ENCODE results near the gene LLPH.
A peak's percentile ranks its signal among the peaks of the same experiment; 100 is the strongest.

Gene LLPH

DNA sequence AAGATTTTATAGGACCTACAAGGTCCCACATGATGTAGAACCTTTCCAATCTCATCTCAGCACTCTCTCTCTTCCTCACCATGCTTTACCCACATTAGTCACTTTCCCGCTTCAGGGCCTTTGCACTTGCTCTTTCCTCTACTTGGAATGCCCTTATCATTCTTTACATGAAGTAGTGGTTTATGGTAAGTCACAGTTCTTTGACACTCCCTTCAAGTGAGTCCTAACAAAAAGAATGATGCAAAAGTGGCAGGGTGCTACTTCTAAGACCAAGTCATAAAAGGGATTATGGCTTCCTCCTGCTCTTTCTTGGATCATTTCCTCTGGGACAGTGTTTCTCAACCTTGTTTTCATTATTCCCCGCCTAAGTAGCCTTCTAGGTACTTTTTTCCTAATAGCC lies 26.1 kb upstream of the LLPH start:
- Mint-ChIP-seq H3K9me3 (ENCODE audit: low read depth) (no peaks in the 10 kb centered on the region), H3K27me3 (no peaks in the 10 kb centered on the region), H3K4me3 (no peak overlapping the region), H3K4me1 (ENCODE audit: low read depth) (peaks cover 57% of the 10 kb centered on the region), H3K27ac (no peak overlapping the region), H3K36me3 (peaks cover 14% of the 10 kb centered on the region)

- peak overlapping the region; percentile 46 for H3K27ac Mint-ChIP-seq
- H3K36me3 Mint-ChIP-seq: peaks cover 12% of the 10 kb centered on the region
- H3K4me3 Mint-ChIP-seq: no peak overlapping the region
- H3K27me3 Mint-ChIP-seq: no peaks in the 10 kb centered on the region
- peaks cover 49% of the 10 kb centered on the region for H3K4me1 Mint-ChIP-seq (ENCODE audit: low read depth)
- no peaks in the 10 kb centered on the region for H3K9me3 Mint-ChIP-seq (ENCODE audit: low read depth)
These were observed 24.2 kb upstream of the LLPH start for GRCh38 chr12:66154776-66155175.

- Mint-ChIP-seq H3K9me3 (ENCODE audit: low read depth) (no peaks in the 10 kb centered on the region), H3K4me3 (no peak overlapping the region), H3K36me3 (peaks cover 8% of the 10 kb centered on the region), H3K4me1 (ENCODE audit: low read depth) (peaks cover 39% of the 10 kb centered on the region), H3K27ac (peak overlapping the region; percentile 76), H3K27me3 (no peaks in the 10 kb centered on the region)
These were observed 22.2 kb upstream of the LLPH start for GRCh38 chr12:66152732-66153131.

GRCh38 chr12:66149702-66150398 lies 19.3 kb upstream of the LLPH start:
- peaks cover 32% of the 10 kb centered on the region for H3K4me1 Mint-ChIP-seq (ENCODE audit: low read depth)
- no peaks in the 10 kb centered on the region for H3K9me3 Mint-ChIP-seq (ENCODE audit: low read depth)
- H3K27me3 Mint-ChIP-seq: no peaks in the 10 kb centered on the region
- H3K4me3 Mint-ChIP-seq: no peak overlapping the region
- peaks cover 5% of the 10 kb centered on the region for H3K36me3 Mint-ChIP-seq
- H3K27ac Mint-ChIP-seq: no peak overlapping the region

DNA sequence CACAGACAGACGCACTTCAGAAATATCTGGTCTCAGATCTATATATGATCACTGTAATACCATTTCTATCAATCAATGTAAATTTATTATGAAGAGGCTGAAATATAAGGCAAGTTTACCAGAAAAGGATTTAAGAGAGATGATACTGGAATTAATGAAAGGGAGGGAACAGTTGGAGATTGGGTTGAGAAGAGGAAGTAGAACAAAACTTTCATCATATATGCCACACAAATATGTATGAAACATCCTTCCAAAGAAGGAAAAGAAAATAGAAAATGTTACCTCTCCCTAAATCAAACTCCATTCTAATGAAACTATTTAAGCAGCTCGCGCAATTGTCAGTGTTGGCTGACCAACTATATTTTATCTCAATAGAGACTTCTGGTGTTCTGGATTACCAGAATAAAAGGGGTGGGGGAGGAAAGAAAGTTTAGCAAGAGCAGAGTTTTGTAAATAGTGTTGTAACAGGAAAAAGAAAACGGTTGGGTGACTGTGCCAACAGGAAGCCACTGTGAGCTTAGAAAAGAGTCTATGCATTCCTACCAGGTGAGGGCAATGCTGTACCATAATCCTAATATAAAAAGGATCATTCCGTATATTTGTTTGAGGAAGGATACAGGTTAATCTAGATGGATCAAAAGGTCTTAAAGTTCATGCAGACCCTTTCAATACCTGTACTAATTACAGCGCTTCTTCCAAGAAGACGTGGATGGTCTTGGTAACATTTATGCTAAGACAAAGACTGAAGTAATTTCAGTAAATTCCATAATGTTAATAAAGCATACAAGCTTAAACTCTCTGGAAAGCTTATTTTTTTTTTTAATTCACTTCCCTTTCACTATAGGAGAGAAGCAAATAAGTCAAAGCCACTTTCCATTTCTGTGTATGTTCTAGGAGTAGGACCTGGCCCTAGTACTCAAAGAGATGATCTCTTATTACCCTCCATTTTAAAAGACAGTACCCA lies 14.5 kb upstream of the LLPH start:
- H3K36me3 Mint-ChIP-seq: peaks cover 35% of the 10 kb centered on the region
- H3K9me3 Mint-ChIP-seq (ENCODE audit: low read depth): peaks cover 6% of the 10 kb centered on the region
- peak overlapping the region; percentile 64 for H3K27ac Mint-ChIP-seq
- peaks cover 20% of the 10 kb centered on the region for H3K4me1 Mint-ChIP-seq (ENCODE audit: low read depth)
- no peaks in the 10 kb centered on the region for H3K27me3 Mint-ChIP-seq
- H3K4me3 Mint-ChIP-seq: no peak overlapping the region

DNA sequence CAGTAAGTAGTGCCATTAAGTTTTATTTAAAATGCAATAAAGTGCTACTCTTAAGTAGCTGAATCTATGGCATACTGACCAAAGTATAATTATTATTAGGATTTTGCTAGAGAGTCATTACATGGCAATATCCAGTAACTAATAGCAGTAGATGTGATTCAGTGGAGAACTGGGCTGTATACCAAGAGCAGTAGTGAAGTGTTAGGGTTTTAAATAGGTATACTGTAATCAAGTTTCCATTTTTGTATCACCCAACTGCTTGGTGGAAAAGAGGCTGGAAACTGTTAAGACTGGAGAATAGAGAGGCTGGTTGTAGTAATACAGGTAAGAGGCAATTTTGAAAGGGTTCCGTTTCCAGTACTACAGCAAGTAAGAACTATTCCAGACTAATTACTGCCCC lies 13.3 kb upstream of the LLPH start:
- Mint-ChIP-seq H3K36me3 (peaks cover 37% of the 10 kb centered on the region), H3K4me3 (no peak overlapping the region), H3K4me1 (ENCODE audit: low read depth) (peaks cover 20% of the 10 kb centered on the region), H3K27ac (no peak overlapping the region), H3K9me3 (ENCODE audit: low read depth) (peaks cover 6% of the 10 kb centered on the region), H3K27me3 (no peaks in the 10 kb centered on the region)

GRCh38 chr12:66142826-66143225 lies 12.3 kb upstream of the LLPH start:
- H3K36me3 Mint-ChIP-seq: peaks cover 35% of the 10 kb centered on the region
- H3K9me3 Mint-ChIP-seq (ENCODE audit: low read depth): peaks cover 6% of the 10 kb centered on the region
- peaks cover 19% of the 10 kb centered on the region for H3K4me1 Mint-ChIP-seq (ENCODE audit: low read depth)
- H3K27me3 Mint-ChIP-seq: no peaks in the 10 kb centered on the region
- no peak overlapping the region for H3K4me3 Mint-ChIP-seq
- H3K27ac Mint-ChIP-seq: peak overlapping the region; percentile 23

DNA sequence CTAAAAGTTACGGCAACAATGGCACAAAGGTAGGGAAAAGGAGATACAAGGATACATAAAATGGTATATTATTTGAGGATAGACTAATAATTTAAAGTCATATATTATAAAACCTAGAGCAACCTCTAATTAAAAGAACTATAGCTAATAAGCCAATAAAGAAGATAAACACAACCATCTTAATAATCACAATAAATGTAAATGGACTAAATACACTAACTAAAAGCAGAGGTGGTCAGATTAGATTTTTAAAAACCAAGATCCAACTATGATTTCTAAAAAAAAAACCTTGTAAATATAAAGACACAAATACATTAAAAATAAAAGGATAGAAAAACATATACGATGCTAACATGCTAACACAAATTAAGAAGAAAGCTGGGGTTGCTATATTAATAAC lies 10.7 kb upstream of the LLPH start:
- no peak overlapping the region for H3K4me3 Mint-ChIP-seq
- H3K36me3 Mint-ChIP-seq: peaks cover 37% of the 10 kb centered on the region

DNA sequence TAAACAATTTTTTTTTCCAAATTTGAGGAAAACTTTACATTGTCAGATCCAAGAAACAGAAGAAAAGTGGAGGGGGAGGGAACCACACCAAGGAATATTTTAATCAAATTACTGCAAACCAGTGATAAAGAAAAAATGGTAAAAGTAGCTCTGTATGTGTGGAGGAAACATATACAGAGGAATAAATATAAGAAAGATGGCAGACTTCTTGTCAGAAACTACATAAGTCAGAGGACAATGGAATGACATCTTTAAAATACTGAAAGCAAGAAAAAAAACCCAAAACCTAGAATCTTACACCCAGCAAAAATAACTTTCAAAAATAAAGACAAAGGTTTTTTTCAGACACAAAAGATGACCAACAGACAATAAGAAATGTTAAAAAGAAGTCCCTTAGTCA lies 10.2 kb upstream of the LLPH start:
- H3K9me3 Mint-ChIP-seq (ENCODE audit: low read depth): peaks cover 6% of the 10 kb centered on the region
- H3K4me3 Mint-ChIP-seq: no peak overlapping the region
- no peak overlapping the region for H3K27ac Mint-ChIP-seq
- no peaks in the 10 kb centered on the region for H3K27me3 Mint-ChIP-seq
- peaks cover 40% of the 10 kb centered on the region for H3K36me3 Mint-ChIP-seq
- H3K4me1 Mint-ChIP-seq (ENCODE audit: low read depth): peaks cover 14% of the 10 kb centered on the region

More for the DNA sequence above, 10.7 kb upstream of the LLPH start:
- Mint-ChIP-seq H3K9me3 (ENCODE audit: low read depth) (peaks cover 6% of the 10 kb centered on the region), H3K27ac (no peak overlapping the region), H3K4me1 (ENCODE audit: low read depth) (peaks cover 19% of the 10 kb centered on the region), H3K27me3 (no peaks in the 10 kb centered on the region)

DNA sequence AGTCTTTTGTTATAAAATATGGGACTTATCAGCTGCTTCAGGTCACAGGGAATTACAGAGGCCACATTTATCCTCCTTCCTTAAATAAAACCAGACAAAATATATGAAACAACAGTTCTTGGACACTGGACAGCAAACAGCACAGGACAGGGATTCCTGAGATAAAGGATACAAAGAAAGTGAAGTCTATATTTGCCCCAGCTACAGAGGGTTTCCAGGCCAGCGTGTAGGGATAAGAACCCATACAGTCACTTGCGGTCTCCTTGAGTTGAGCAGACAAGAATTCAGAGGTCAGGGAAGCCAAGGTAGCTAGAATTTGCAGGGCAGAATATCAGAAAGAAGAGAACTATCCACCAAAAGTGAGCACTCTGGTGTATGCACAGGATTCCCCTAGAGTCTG lies 8.8 kb upstream of the LLPH start:
- no peaks in the 10 kb centered on the region for H3K27me3 Mint-ChIP-seq
- H3K4me3 Mint-ChIP-seq: no peak overlapping the region
- H3K9me3 Mint-ChIP-seq (ENCODE audit: low read depth): peaks cover 6% of the 10 kb centered on the region
- H3K27ac Mint-ChIP-seq: no peak overlapping the region
- H3K36me3 Mint-ChIP-seq: peaks cover 35% of the 10 kb centered on the region
- peaks cover 2% of the 10 kb centered on the region for H3K4me1 Mint-ChIP-seq (ENCODE audit: low read depth)

DNA sequence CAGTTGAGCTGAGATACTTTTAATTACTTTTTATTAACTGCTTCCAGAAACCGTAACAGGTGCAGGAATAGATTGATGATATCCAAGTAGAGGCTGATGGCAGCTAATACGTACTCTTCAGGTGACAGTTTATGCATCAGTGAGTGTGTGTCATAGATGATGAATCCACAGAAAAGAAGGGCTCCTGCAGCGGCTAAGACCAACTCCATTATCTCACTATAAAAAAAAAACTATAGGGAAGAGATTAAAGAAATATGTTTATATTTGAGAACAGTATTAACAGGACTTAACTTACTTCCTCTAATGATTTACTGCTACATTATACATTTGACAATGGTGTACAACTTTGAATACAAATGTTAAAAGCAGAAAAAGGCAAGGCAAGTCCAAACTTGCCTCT lies 7.4 kb upstream of the LLPH start:
- peaks cover 6% of the 10 kb centered on the region for H3K9me3 Mint-ChIP-seq (ENCODE audit: low read depth)
- H3K4me1 Mint-ChIP-seq (ENCODE audit: low read depth): peaks cover 2% of the 10 kb centered on the region
- peaks cover 30% of the 10 kb centered on the region for H3K36me3 Mint-ChIP-seq
- no peak overlapping the region for H3K4me3 Mint-ChIP-seq
- H3K27me3 Mint-ChIP-seq: no peaks in the 10 kb centered on the region
- H3K27ac Mint-ChIP-seq: no peak overlapping the region

DNA sequence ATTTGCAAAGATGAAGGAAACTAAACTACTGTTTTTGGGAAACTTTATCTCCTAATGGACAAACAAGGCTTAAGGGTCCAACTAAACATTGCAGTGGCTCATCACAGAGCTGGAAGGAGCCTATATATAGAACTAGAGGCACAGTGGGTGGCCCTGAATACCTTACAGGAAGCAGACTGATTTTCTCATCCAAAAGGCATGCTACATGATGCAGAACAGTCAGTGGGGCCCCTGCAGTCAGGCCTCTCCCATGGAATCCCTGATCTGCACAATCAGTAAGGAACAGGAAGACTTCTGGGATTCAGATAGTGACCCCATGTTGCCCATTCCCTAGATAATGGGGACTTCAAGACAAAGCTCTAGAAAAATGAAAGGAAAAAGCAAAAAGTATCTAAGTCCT lies 1.9 kb upstream of the LLPH start:
- Mint-ChIP-seq H3K27me3 (no peaks in the 10 kb centered on the region), H3K36me3 (peaks cover 19% of the 10 kb centered on the region), H3K4me1 (ENCODE audit: low read depth) (peaks cover 37% of the 10 kb centered on the region), H3K9me3 (ENCODE audit: low read depth) (no peaks in the 10 kb centered on the region), H3K27ac (no peak overlapping the region), H3K4me3 (peak overlapping the region; percentile 69)

- Mint-ChIP-seq H3K4me1 (ENCODE audit: low read depth) (peaks cover 48% of the 10 kb centered on the region), H3K36me3 (peaks cover 23% of the 10 kb centered on the region), H3K4me3 (peak overlapping the region; percentile 98), H3K27me3 (no peaks in the 10 kb centered on the region), H3K27ac (peak overlapping the region; percentile 96), H3K9me3 (ENCODE audit: low read depth) (no peaks in the 10 kb centered on the region)
These were observed 628 bp upstream of the LLPH start for GRCh38 chr12:66131067-66131688.

DNA sequence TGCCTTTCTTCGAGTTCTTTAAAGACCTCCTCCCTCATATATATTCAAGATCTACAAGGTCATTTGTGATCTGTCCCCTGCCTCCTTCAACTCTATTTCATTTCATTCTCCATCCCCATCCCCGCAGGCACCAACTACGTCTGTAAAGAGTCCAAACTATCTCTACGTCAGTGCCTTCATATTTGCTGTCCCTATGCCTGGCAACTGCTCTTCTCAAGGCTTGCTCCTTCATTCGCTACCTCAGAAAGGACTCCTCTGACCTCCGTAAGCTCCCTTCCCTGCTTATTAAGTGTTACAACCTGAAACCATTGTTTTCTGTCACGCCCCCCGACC lies 650 bp downstream of the LLPH start:
- Mint-ChIP-seq H3K9me3 (ENCODE audit: low read depth) (no peaks in the 10 kb centered on the region), H3K27me3 (no peaks in the 10 kb centered on the region), H3K36me3 (peaks cover 27% of the 10 kb centered on the region), H3K4me3 (peak overlapping the region; percentile 98), H3K27ac (peak overlapping the region; percentile 96), H3K4me1 (ENCODE audit: low read depth) (peaks cover 56% of the 10 kb centered on the region)

DNA sequence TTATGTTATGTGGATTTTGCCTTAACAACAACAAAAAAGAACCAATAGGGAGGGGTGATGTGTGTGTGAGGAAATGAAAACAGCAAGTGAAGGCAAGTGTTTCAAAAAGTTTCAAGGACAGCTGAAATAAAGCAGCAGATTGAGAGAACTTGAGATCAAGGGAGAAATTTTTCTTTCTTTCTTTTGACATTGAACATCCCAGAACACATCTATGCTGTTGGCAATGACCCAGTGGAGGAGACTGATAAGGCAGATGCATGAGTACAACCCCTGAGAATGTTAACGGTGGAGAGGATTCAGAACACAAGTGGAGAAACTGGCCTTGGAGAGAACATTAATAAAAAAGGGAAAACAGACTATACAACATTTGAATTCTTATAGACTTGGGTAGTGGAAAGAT lies 2.9 kb downstream of the LLPH start:
- Mint-ChIP-seq H3K4me1 (ENCODE audit: low read depth) (peaks cover 60% of the 10 kb centered on the region), H3K4me3 (peak overlapping the region; percentile 68), H3K27ac (no peak overlapping the region), H3K36me3 (peaks cover 33% of the 10 kb centered on the region), H3K9me3 (ENCODE audit: low read depth) (no peaks in the 10 kb centered on the region), H3K27me3 (no peaks in the 10 kb centered on the region)
